Measurements from ENCODE around the gene DAND5. TPM values are rescaled to one million over a fixed set of nuclear protein-coding genes. Genes with fewer than 3 reads are reported as not detected.

Gene DAND5
- total and polyA plus RNA-seq, 2 of the 13 experiments (the other 11 are each of a cell fraction or from before 2014, with no cell fraction given), result 0.04 TPM; not detected in 1

GRCh38 chr19:12933287-12934072 is 35.9 kb upstream of the DAND5 start, which contains the start of gene FARSA (continued):
- peak; percentile 92; the same call in 1 of the 2 replicates for TF ChIP-seq NRL (CRISPR knock-in tag; IDR thresholded peaks at IDR 0.05; ENCODE audit: borderline replicate concordance)
- TF ChIP-seq MZF1 (CRISPR knock-in tag; IDR thresholded peaks at IDR 0.05; ENCODE audit: borderline replicate concordance), result no peak
- TF ChIP-seq NCOA2 (CRISPR knock-in tag; IDR thresholded peaks at IDR 0.05), result 0 out of 2 replicates have a peak, but pooled peaks have one; percentile 38
- TF ChIP-seq ZNF550 (CRISPR knock-in tag; IDR thresholded peaks at IDR 0.05; ENCODE audit: borderline replicate concordance), result no peak; the same call in 1 of the 2 replicates
- TF ChIP-seq FOXK1 (CRISPR knock-in tag; IDR thresholded peaks at IDR 0.05; ENCODE audit: borderline replicate concordance, low read depth), result peak; percentile 69
- TF ChIP-seq ARNTL (CRISPR knock-in tag; IDR thresholded peaks at IDR 0.05), result peak; percentile 62; the same call in 1 of the 2 replicates
- peak; percentile 47; the same call in 1 of the 2 replicates for TF ChIP-seq PAXIP1 (CRISPR knock-in tag; conservative IDR thresholded peaks at IDR 0.05)
- no peak for TF ChIP-seq ZNF660 (CRISPR knock-in tag; IDR thresholded peaks at IDR 0.05; ENCODE audit: borderline replicate concordance, low read depth)
- TF ChIP-seq ZNF790 (CRISPR knock-in tag; IDR thresholded peaks at IDR 0.05; ENCODE audit: borderline replicate concordance), result peak; percentile 70; the same call in 1 of the 2 replicates
- TF ChIP-seq ZFP41 (CRISPR knock-in tag; IDR thresholded peaks at IDR 0.05; ENCODE audit: borderline replicate concordance), result peak; percentile 74; the same call in 1 of the 2 replicates
- TF ChIP-seq TIGD3 (CRISPR knock-in tag; IDR thresholded peaks at IDR 0.05; ENCODE audit: borderline replicate concordance), result no peak
- TF ChIP-seq ZNF124 (CRISPR knock-in tag; IDR thresholded peaks at IDR 0.05), result 0 out of 2 replicates have a peak, but pooled peaks have one; percentile 24
- no peak for TF ChIP-seq NFKBIZ (CRISPR knock-in tag; IDR thresholded peaks at IDR 0.05)
- TF ChIP-seq HHEX (CRISPR knock-in tag; IDR thresholded peaks at IDR 0.05), result no peak
- peak; percentile 82 for TF ChIP-seq ELF1 (CRISPR knock-in tag; IDR thresholded peaks at IDR 0.05)
- TF ChIP-seq ZNF280B (CRISPR knock-in tag; IDR thresholded peaks at IDR 0.05; ENCODE audit: borderline replicate concordance), result peak; percentile 84
- TF ChIP-seq ZNF878 (CRISPR knock-in tag; IDR thresholded peaks at IDR 0.05), result no peak
- no peak for TF ChIP-seq FOXA1 (IDR thresholded peaks at IDR 0.05)
- no peak for TF ChIP-seq FOXA1 (CRISPR knock-in tag; IDR thresholded peaks at IDR 0.05)

Measured in HepG2 (cell line).